Heart left ventricle (tissue), 16 donors: Measurements from ENCODE around the gene WNT11. TPM values are rescaled to one million over a fixed set of nuclear protein-coding genes. Genes with fewer than 3 reads are reported as not detected.

ENCODE experiments used
- ATAC-seq, 4 donors: fragments of 200-7000 bp; cut with Tn5 transposase; one replicate each; pipeline ENCODE4 v1.9.1; 2020 to 2022; ENCODE audit warnings: moderate library complexity in 4 of 4, mild to moderate bottlenecking in 3 of 4, moderate number of reproducible peaks in 1 of 4
- DNase-seq, 5 donors: peaks; one replicate each; pipeline ENCODE4 v3.0.0-alpha.2; 2020
- H3K27ac ChIP-seq, 12 donors: fragments of 200-600 bp; sonication (generic) in 4 of 12; one replicate each; pipeline versions ENCODE4 v1.5.0 to v1.8.0; 2016 to 2022; ENCODE audit warnings: mild to moderate bottlenecking in 2 of 12
- H3K27me3 ChIP-seq, 9 donors: fragments of 200-600 bp; sonication (generic) in 2 of 9; one replicate each; pipeline versions ENCODE4 v1.5.1 to v1.8.0; 2016 to 2022; ENCODE audit warnings: mild to moderate bottlenecking in 3 of 9
- H3K36me3 ChIP-seq, 9 donors: fragments of 200-600 bp; sonication (generic) in 2 of 9; one replicate each; pipeline versions ENCODE4 v1.5.0 to v1.8.0; 2018 to 2022; ENCODE audit warnings: mild to moderate bottlenecking in 2 of 9
- H3K4me1 ChIP-seq, 12 donors: fragments of 200-600 bp; sonication (generic) in 4 of 12; one replicate each; pipeline versions ENCODE4 v1.5.0 to v1.8.0; 2016 to 2022; ENCODE audit warnings: mild to moderate bottlenecking in 3 of 12
- H3K4me3 ChIP-seq, 12 donors: fragments of 200-600 bp; sonication (generic) in 4 of 12; one replicate each; pipeline versions ENCODE4 v1.5.0 to v1.8.0; 2017 to 2022; ENCODE audit warnings: mild to moderate bottlenecking in 9 of 12, moderate library complexity in 4 of 12
- H3K9me3 ChIP-seq, 12 donors: fragments of 200-600 bp; sonication (generic) in 4 of 12; one replicate each; pipeline versions ENCODE4 v1.5.0 to v1.8.0; 2016 to 2022; ENCODE audit warnings: mild to moderate bottlenecking in 1 of 12
- POLR2A ChIP-seq, 2 donors: fragments of 450-650 bp; IDR thresholded peaks; one replicate each; pipeline ENCODE4 v1.6.1; 2017; ENCODE audit warnings: antibody characterized with exemption in 2 of 2, mild to moderate bottlenecking in 2 of 2, moderate library complexity in 2 of 2
- WGBS, 4 donors: extraction: QIAGEN DNeasy Blood & Tissue Kit in 2 of 4; methylation state at CpG; one replicate each; pipeline versions ENCODE4 v1.1.5 to v1.1.7; 2013 to 2018; 5-methylcytosine and 5-hydroxymethylcytosine counted together
- intact Hi-C, 10 donors: fragments of 100-400 bp; cut with DNase I; formaldehyde crosslinking; loops; one replicate each; pipeline versions ENCODE4 v1.11.1 to v1.14.2; 2022
- polyA plus RNA-seq, 2 donors: library from polyadenylated mRNA; stranded (reverse); fragments of 200-250 nt; gene quantifications; one replicate each; pipeline ENCODE4 v1.2.3, GENCODE V29; 2013
- total RNA-seq, 9 donors: library from RNA; depleted of rRNA in 2 of 9; stranded (reverse); fragments of >200 nt in 2 of 9; fragmentation: NEBNext Ultra II Directional in 3 of 9; extraction: Animal tissue kit (Norgen Biotek cat#: 25700) in 3 of 9; gene quantifications; one replicate each; pipeline versions ENCODE4 v1.1.0 to v1.2.4, GENCODE V29; 2016 to 2023
- TF ChIP-seq, protein P1 (sequence below), 12 donors: fragments of 200-600 bp; sonication (generic) in 4 of 12; IDR thresholded peaks; one replicate each; pipeline versions ENCODE4 v1.5.0 to v1.8.0; 2018 to 2022; ENCODE audit warnings: antibody characterized with exemption in 12 of 12, mild to moderate bottlenecking in 5 of 12
- donor health status: ischemic (EF 13 %, LVEDD 7.1; RV severe dilation, severe dysfunction).
- donor health status: healthy with polysubstance abuse.
- donor health status: DM: no; HTN: yes; CAD: no.
- donor health status: DM: no; HTN: no; CAD: no.
- donor health status: ischemic (EF 25% LVEDD 6.9; RV normal size, moderate dysfunction).
- donor health status: ischemic (EF 25% LVEDD 5.7; RV mildly dilated, moderate dysfunction).
- donor health status: healthy.
- donor health status: DM: yes; HTN: yes; CAD: no.
- donor health status: ischemic (EF 35%, LVEDD 5.7; RV mildly dilated, moderate dysfunction).
- donor health status: nonischemic (EF 11% LVEDD 7.7; RV severe dilation, severe dysfunction).
- donor health status: DM: yes; HTN: yes; CAD: no.
- donor health status: PGD.
- donor health status: ischemic (EF 29% LVEDD 5.4; RV normal size, mild dysfunction).
- donor health status: nonischemic (EF 23%, LVEDD 6.1; RV moderate dilation, normal function).

WNT11 gene
- total and polyA plus RNA-seq, 11 donors, result 3.8 to 20.9 (median 8.1) TPM

DNA sequence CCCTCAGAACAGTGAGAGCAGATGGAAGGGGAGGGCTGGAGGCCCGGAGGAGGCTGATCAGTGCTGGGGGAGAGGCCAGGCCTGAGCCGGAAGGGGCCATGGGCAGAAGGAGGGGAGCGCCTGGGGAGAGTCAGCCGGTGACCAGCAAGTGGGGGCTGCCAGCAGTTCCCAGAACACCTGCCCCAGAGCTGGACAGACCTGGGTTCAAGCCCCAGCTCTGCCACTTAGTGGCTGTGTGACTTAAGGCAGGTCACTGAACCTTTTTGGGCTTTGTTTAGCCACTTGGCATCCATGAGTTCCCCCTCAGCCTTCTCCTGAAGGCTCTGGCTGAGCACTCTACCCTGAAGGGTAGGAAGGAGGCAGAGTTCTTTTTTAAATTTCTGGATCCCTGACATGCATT lies 17.4 kb downstream of the WNT11 start:
- no peak for TF ChIP-seq POLR2A (IDR thresholded peaks at IDR 0.05)
- TF ChIP-seq, protein P1, sequence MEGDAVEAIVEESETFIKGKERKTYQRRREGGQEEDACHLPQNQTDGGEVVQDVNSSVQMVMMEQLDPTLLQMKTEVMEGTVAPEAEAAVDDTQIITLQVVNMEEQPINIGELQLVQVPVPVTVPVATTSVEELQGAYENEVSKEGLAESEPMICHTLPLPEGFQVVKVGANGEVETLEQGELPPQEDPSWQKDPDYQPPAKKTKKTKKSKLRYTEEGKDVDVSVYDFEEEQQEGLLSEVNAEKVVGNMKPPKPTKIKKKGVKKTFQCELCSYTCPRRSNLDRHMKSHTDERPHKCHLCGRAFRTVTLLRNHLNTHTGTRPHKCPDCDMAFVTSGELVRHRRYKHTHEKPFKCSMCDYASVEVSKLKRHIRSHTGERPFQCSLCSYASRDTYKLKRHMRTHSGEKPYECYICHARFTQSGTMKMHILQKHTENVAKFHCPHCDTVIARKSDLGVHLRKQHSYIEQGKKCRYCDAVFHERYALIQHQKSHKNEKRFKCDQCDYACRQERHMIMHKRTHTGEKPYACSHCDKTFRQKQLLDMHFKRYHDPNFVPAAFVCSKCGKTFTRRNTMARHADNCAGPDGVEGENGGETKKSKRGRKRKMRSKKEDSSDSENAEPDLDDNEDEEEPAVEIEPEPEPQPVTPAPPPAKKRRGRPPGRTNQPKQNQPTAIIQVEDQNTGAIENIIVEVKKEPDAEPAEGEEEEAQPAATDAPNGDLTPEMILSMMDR (IDR thresholded peaks at IDR 0.05), result no peak
- no peaks in the 10 kb centered on the region for H3K27me3 ChIP-seq
- intact Hi-C loops, result no loop called here
- WGBS, 4 donors, result 93 to 97% (median 96%) methylated on average over 4 of the region's 4 CpGs
- ATAC-seq, result no peak
- peaks cover 0 to 47% (median 30%) of the 10 kb centered on the region in 12 donors for H3K4me1 ChIP-seq
- no peak overlapping the region for H3K27ac ChIP-seq
- H3K9me3 ChIP-seq, result no peaks in the 10 kb centered on the region
- no peak overlapping the region for H3K4me3 ChIP-seq
- no peak for DNase-seq
- peaks cover 0 to 10% (median 0%) of the 10 kb centered on the region in 9 donors for H3K36me3 ChIP-seq

DNA sequence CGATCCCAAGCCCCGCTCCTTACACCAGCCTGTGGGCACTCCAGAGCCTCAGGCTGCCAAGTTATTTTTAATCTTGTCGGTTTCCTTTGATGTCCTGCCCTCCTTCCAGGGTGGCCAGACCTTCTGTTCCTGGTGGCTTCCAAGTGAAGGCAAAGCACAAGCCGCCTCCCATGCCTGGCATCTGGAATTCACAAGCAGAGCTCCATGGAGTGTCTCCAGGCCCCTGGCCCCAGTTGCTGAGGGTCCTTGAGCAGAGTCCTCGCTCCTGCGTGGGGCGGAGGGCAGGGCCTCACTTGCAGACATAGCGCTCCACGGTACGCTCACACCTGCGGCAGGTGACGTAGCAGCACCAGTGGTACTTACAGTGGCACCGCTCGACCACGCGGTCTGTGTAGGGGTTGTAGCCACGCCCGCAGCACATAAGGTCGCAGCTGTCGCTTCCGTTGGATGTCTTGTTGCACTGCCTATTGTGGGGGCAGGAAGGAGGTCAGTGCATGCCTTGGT lies 19.5 kb downstream of the WNT11 start:
- TF ChIP-seq POLR2A (IDR thresholded peaks at IDR 0.05), result no peak
- TF ChIP-seq, protein P1 (IDR thresholded peaks at IDR 0.05), result no peak
- 62 to 76% (median 73%) methylated on average over 8 to 21 of the region's 21 CpGs for WGBS, 4 donors
- Histone ChIP-seq H3K4me1 (peaks cover 0 to 47% (median 30%) of the 10 kb centered on the region in 12 donors), H3K36me3 (peaks cover 0 to 10% (median 0%) of the 10 kb centered on the region in 9 donors), H3K27me3 (no peaks in the 10 kb centered on the region), H3K27ac (peak overlapping the region in 1 of 12 donors; percentile 9), H3K9me3 (no peaks in the 10 kb centered on the region), H3K4me3 (no peak overlapping the region)
- ATAC-seq (peak in 3 of 4 donors; percentile 9 to 59 (median 56)), DNase-seq (no peak)
- intact Hi-C loops, result no loop called here

DNA sequence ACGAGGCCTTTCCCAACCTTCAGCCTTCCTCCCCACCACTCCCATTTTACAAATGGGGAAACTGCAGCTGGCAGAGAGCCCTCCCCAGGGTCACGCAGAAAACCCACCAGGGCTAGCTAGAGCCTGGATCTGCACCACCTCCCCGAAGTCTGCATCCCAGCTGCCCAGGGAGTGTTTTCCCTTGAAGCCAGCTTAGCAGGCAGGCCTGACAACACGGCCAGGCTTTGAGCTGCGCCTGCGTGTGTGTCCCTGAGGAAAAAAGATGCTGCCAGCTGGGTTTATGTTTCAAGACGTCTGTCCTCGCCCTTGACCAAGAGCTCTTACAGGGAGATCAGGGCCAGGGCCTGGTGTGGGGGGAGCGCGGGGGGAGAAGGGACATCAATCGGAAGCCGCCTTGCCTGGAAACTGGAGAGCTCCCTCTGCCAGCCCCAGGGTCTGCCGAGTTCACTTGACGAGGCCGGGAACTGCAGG lies 20.3 kb downstream of the WNT11 start:
- ATAC-seq, result peak; percentile 7 to 34 (median 15)
- Histone ChIP-seq H3K36me3 (peaks cover 0 to 3% (median 0%) of the 10 kb centered on the region in 9 donors), H3K27me3 (no peaks in the 10 kb centered on the region), H3K4me3 (no peak overlapping the region), H3K9me3 (no peaks in the 10 kb centered on the region), H3K4me1 (peaks cover 0 to 44% (median 29%) of the 10 kb centered on the region in 12 donors), H3K27ac (peak overlapping the region in 5 of 12 donors; percentile 0 to 68 (median 62))
- DNase-seq, result peak in 2 of 5 donors; percentile 34 to 62
- TF ChIP-seq, protein P1 (IDR thresholded peaks at IDR 0.05), result no peak
- TF ChIP-seq POLR2A (IDR thresholded peaks at IDR 0.05), result no peak
- 55 to 70% (median 60%) methylated on average over 15 of the region's 15 CpGs for WGBS, 4 donors
- intact Hi-C loops, result no loop called here

DNA sequence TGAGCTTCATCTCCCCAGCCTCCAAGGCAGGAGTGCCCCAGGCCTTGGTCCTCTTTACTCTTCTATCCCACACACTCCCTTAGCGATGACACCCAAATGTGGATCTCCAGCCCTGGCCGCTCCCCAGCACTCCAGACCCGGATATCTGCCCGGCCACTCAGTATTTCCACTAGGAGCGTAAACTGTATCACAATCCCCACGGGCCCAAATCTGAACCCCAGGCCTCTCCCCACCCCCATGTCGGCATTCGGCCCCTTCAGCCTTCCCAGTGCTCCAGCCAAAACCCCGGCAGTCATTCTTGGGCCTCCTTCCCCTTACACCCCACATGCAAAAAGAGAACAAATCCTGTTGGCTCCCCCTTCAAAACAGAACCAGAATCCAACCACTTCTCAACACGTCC lies 20.8 kb downstream of the WNT11 start:
- H3K9me3 ChIP-seq, result no peaks in the 10 kb centered on the region
- H3K4me1 ChIP-seq, result peaks cover 0 to 40% (median 25%) of the 10 kb centered on the region in 12 donors
- peaks cover 0 to 3% (median 0%) of the 10 kb centered on the region in 9 donors for H3K36me3 ChIP-seq
- peak overlapping the region in 7 of 12 donors; percentile 41 to 68 (median 59) for H3K27ac ChIP-seq
- no peaks in the 10 kb centered on the region for H3K27me3 ChIP-seq
- TF ChIP-seq, protein P1 (IDR thresholded peaks at IDR 0.05), result no peak
- no peak for TF ChIP-seq POLR2A (IDR thresholded peaks at IDR 0.05)
- no peak overlapping the region for H3K4me3 ChIP-seq
- 68 to 85% (median 76%) methylated on average over 10 of the region's 10 CpGs for WGBS, 4 donors
- intact Hi-C loops, result no loop called here
- DNase-seq (peak in 1 of 5 donors; percentile 27), ATAC-seq (peak in 1 of 4 donors; percentile 9)
